ENCODE measurements around the gene PLSCR1.

DNA sequence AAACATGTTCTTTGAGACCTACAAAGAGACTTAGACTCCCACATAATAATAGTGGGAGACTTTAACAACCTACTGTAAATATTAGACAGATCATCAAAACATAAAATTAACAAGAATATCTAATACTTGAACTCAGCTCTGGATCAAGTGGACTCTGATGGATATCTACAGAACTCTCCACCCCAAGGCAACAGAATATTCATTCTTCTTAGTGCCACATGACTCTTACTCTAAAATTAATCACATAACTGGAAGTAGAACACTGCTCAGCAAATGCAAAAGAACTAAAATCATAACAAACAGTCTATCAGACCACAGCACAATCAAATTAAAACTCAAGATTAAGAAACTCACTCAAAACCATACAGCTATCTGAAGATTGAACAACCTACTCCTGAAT is 59.1 kb downstream of the PLSCR1 start:
- TF ChIP-seq, protein P1, sequence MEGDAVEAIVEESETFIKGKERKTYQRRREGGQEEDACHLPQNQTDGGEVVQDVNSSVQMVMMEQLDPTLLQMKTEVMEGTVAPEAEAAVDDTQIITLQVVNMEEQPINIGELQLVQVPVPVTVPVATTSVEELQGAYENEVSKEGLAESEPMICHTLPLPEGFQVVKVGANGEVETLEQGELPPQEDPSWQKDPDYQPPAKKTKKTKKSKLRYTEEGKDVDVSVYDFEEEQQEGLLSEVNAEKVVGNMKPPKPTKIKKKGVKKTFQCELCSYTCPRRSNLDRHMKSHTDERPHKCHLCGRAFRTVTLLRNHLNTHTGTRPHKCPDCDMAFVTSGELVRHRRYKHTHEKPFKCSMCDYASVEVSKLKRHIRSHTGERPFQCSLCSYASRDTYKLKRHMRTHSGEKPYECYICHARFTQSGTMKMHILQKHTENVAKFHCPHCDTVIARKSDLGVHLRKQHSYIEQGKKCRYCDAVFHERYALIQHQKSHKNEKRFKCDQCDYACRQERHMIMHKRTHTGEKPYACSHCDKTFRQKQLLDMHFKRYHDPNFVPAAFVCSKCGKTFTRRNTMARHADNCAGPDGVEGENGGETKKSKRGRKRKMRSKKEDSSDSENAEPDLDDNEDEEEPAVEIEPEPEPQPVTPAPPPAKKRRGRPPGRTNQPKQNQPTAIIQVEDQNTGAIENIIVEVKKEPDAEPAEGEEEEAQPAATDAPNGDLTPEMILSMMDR (IDR thresholded peaks at IDR 0.05), result no peak
- TF ChIP-seq POLR2A (IDR thresholded peaks at IDR 0.05), result no peak
- no peak for TF ChIP-seq EP300 (IDR thresholded peaks at IDR 0.05)
- no peak for TF ChIP-seq POLR2AphosphoS5 (IDR thresholded peaks at IDR 0.05)
